BJ (cell line): ENCODE measurements around the gene C16orf86. TPM values are rescaled to one million over a fixed set of nuclear protein-coding genes. Genes with fewer than 3 reads are reported as not detected.

Experiments
- CTCF ChIA-PET: fragments of 350-600 bp; formaldehyde crosslinking; extraction: SDS; loops from one replicate; lab custom pipeline; 2021; ENCODE audit warnings: antibody characterized with exemption, inconsistent platforms; lab: Yijun Ruan, JAX
- POLR2A ChIA-PET: fragments of 300-600 bp; sonication (Branson Sonifier 250); formaldehyde crosslinking; extraction: SDS; loops from one replicate; lab custom pipeline; 2021; ENCODE audit warnings: antibody characterized with exemption; lab: Charles Lee
- DNase-seq: peaks from one replicate; pipeline ENCODE4 v3.0.0-alpha.2; 2011; ENCODE audit warnings: low read depth
- H3K27me3 ChIP-seq: 2 replicates; pipeline ENCODE4 v1.6.0; 2011; ENCODE audit warnings: low read length; ENCODE audit not compliant: control insufficient read depth, insufficient read depth
- H3K36me3 ChIP-seq: 2 replicates; pipeline ENCODE4 v1.5.1; 2011; ENCODE audit warnings: low read length; ENCODE audit not compliant: control insufficient read depth, insufficient read depth
- H3K4me3 ChIP-seq: 2 replicates; pipeline ENCODE4 v1.5.1; 2011; ENCODE audit warnings: low read depth, mild to moderate bottlenecking, control low read depth, low read length
- polyA plus RNA-seq: library from polyadenylated mRNA; depleted of rRNA; stranded (reverse); fragments of >200 nt; gene quantifications from 2 replicates; pipeline ENCODE4 v1.2.3, GENCODE V29; 2011
- TF ChIP-seq, protein P1 (sequence below): IDR thresholded peaks from 2 replicates; pipeline ENCODE4 v1.5.1; 2011; ENCODE audit warnings: low read depth, mild to moderate bottlenecking, control low read depth, inconsistent platforms, low read length, moderate library complexity; ENCODE audit not compliant: insufficient read depth

The C16orf86 gene
- polyA plus RNA-seq, 1 experiment: 1.5 TPM

DNA sequence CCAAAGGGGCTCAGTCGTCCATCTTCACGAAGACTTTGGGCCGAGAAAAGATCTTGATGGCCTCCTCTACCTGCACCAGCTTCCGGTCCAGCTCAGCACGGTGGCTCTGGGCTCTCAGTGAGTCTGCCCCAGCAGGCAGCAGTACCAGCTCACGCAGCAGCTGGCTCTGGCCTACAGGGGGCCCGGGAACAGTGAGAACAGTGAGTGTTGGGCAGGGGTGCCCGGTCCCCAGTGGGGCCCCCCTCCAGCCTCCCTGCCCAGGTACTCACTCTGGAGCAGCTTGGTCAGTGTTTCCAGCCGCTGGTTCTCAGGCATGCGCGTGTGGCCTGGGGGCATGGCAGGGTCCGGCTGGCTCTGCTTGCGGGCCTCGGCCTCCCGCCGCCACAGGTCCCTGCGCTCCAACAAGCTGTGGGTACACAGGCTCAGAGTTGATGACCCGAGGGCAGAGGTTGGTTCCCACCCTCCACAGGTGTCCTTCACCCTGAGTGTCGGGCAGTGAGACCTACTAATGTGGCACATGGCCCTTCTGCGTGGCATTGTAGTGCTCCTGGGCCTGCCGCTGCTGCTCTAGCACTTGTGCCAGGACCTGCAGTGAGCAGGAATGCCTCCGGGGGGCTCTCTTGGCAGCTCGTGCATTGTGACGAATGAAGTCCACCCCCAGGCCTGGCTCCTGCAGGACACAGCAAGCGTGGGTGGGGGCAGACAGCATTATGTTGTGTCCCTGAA is 3.3 kb upstream of the C16orf86 start:
- ChIA-PET CTCF (interaction anchor here (0.7 to 12.1 kb wide), 7 partner anchors 9 to 143 kb away, joined by 3 to 208 read pairs (median 5); partner anchors contain the start of genes CTCF, RANBP10 and TSNAXIP1), POLR2A (no interaction called here)
- no peak overlapping the region for H3K4me3 ChIP-seq
- DNase-seq: no peak
- H3K36me3 ChIP-seq: peaks cover 8% of the 10 kb centered on the region
- H3K27me3 ChIP-seq: no peaks in the 10 kb centered on the region
- TF ChIP-seq, protein P1, sequence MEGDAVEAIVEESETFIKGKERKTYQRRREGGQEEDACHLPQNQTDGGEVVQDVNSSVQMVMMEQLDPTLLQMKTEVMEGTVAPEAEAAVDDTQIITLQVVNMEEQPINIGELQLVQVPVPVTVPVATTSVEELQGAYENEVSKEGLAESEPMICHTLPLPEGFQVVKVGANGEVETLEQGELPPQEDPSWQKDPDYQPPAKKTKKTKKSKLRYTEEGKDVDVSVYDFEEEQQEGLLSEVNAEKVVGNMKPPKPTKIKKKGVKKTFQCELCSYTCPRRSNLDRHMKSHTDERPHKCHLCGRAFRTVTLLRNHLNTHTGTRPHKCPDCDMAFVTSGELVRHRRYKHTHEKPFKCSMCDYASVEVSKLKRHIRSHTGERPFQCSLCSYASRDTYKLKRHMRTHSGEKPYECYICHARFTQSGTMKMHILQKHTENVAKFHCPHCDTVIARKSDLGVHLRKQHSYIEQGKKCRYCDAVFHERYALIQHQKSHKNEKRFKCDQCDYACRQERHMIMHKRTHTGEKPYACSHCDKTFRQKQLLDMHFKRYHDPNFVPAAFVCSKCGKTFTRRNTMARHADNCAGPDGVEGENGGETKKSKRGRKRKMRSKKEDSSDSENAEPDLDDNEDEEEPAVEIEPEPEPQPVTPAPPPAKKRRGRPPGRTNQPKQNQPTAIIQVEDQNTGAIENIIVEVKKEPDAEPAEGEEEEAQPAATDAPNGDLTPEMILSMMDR: peak; percentile 35

DNA sequence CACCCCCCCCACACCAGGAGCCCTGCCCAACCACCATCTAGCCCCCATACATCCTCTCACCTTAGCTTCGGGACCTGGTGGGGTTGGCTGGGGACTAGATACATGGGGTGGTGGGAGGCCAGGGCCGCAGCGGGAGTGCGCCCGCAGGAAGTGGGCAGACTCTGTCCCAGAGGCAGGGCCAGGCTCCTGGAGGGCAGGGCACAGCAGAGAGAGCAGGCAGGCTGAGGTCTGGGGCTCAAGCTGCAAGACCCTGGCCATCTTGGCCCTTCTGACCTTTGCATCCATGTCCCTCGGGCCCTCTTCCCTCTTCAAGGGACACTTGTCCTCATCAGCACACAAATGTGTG is 2.8 kb upstream of the C16orf86 start:
- H3K27me3 ChIP-seq: no peaks in the 10 kb centered on the region
- peaks cover 8% of the 10 kb centered on the region for H3K36me3 ChIP-seq
- H3K4me3 ChIP-seq: no peak overlapping the region
- TF ChIP-seq, protein P1: no peak
- no peak for DNase-seq
- POLR2A ChIA-PET: no interaction called here
- CTCF ChIA-PET: interaction anchor here (0.8 to 12.1 kb wide), 5 partner anchors 9 to 143 kb away, joined by 4 to 208 read pairs (median 6); partner anchors contain the start of gene CTCF

DNA sequence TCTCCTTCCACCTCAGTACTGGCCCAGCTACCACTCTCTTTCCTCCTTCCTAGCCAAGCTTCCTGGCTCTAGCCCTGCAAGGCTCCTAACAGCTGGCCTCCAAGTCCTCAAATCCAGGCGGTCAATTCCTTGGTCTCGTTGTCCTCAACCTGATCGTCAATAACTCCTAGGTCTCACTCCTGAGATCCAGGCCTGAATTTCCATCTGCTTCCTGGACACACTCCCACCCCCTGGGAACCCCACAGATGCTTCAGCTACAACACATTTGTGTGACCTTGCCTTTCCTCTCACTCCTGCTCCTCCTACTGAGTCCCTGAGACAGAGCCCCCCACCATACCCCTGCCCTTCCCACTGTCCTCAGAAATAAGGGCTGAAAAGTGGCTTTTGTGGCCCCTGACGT is 2.4 kb upstream of the C16orf86 start:
- H3K4me3 ChIP-seq: no peak overlapping the region
- no peaks in the 10 kb centered on the region for H3K27me3 ChIP-seq
- DNase-seq: no peak
- TF ChIP-seq, protein P1: no peak
- ChIA-PET CTCF (interaction anchor here (0.8 to 12.1 kb wide), 5 partner anchors 8 to 143 kb away, joined by 3 to 208 read pairs (median 5); partner anchors contain the start of gene CTCF), POLR2A (no interaction called here)
- H3K36me3 ChIP-seq: peaks cover 8% of the 10 kb centered on the region

DNA sequence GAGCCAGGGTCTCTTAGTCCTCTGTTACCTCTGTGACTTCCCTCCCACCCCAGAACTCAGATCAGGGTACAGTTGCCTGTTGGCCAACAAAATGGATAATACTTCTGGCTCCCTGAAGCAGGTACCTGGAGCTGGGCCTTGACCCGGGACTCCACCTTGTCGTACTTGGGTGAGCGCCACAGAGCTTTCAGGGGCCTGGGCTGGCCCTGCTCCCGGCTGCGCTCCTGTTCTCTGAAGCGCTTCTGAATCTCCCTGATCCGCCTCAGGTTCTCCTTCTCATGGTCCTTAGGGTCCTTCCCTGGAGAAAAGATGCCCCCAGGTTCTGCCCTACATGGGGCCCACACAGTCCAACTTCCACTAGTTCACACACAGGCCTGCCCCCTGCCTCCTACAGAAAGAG is 1.7 kb upstream of the C16orf86 start:
- ChIA-PET CTCF (interaction anchor here (0.8 to 12.1 kb wide), 4 partner anchors 13 to 261 kb away, joined by 3 to 208 read pairs (median 4); partner anchors contain the start of gene CTCF), POLR2A (no interaction called here)

DNA sequence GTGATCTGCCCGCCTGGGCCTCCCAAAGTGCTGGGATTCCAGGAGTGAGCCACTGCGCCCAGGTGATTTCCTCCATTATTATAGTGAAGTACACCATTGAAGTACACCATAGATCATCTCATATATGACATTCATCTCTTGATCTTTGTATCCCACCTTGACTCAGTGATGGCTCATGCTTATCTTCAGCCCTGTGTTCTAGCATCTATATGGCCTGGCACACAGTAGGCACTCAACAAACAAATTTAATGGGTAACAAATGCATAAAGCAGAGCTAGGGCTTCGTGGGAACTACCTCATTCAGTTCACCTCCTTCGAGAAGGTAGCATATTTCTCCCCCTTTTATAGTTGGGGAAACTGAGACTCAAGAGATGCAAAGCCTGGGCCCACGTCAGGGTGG is 1.0 kb upstream of the C16orf86 start:
- ChIA-PET CTCF (interaction anchor here (0.6 to 12.1 kb wide), 12 partner anchors 9 to 261 kb away, joined by 3 to 208 read pairs (median 4); partner anchors contain the start of genes ATP6V0D1, CTCF, RANBP10 and TSNAXIP1), POLR2A (no interaction called here)
- TF ChIP-seq, protein P1: no peak
- Histone ChIP-seq H3K27me3 (no peaks in the 10 kb centered on the region), H3K4me3 (peak overlapping the region; percentile 66), H3K36me3 (peaks cover 8% of the 10 kb centered on the region)
- DNase-seq: no peak

More for the DNA sequence above, 1.7 kb upstream of the C16orf86 start:
- Histone ChIP-seq H3K27me3 (no peaks in the 10 kb centered on the region), H3K36me3 (peaks cover 8% of the 10 kb centered on the region), H3K4me3 (no peak overlapping the region)
- TF ChIP-seq, protein P1: no peak
- DNase-seq: no peak
